ENCODE data around the gene SLC38A4. TPM values are rescaled to one million over a fixed set of nuclear protein-coding genes. Genes with fewer than 3 reads are reported as not detected.

The SLC38A4 gene
- total RNA-seq, 1 donor: 0.72 TPM

DNA sequence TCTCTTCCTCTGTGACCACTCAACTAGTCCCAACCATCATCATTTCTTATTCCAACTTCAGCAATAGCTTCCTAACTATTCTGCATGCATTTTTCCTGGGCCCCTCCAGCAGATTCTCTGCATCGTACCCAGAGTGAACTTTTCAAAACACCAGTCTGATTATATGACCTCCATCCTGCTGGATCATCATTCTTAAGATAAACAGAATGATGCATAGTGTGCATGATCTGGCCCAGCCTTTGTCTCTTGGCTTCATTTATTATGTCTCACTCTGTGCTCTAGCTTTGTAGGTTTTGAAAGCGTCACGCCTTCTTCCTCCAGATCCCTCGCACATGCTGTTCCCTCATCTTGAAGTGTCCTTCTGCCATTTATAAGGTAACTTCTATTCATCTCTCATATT lies 46.3 kb upstream of the SLC38A4 start:
- Histone ChIP-seq H3K36me3 (ENCODE audit: insufficient read depth, low read length) (no peaks in the 10 kb centered on the region), H3K9me3 (ENCODE audit: low read depth, low read length) (peaks cover 2% of the 10 kb centered on the region), H3K27ac (ENCODE audit: low read depth, low read length) (no peak overlapping the region), H3K4me1 (ENCODE audit: insufficient read depth, low read length) (no peaks in the 10 kb centered on the region), H3K4me2 (ENCODE audit: insufficient read depth, low read length) (no peak overlapping the region), H2AFZ (ENCODE audit: low read length) (no peak overlapping the region), H4K20me1 (ENCODE audit: insufficient read depth, low read length) (no peaks in the 10 kb centered on the region), H3K27me3 (ENCODE audit: insufficient read depth, low read length) (no peaks in the 10 kb centered on the region), H3K4me3 (ENCODE audit: insufficient read depth, low read length) (no peak overlapping the region), H3K79me2 (ENCODE audit: insufficient read depth, low read length) (no peaks in the 10 kb centered on the region)
- no peak for TF ChIP-seq CTCF (IDR thresholded peaks at IDR 0.05; ENCODE audit: extremely low read depth, low read depth, low read length)
- no peak for DNase-seq (ENCODE audit: insufficient read length, low spot score, missing footprints)

GRCh38 chr12:46865311-46865710 lies 39.5 kb upstream of the SLC38A4 start:
- no peak for DNase-seq (ENCODE audit: insufficient read length, low spot score, missing footprints)
- H3K79me2 ChIP-seq (ENCODE audit: insufficient read depth, low read length): no peaks in the 10 kb centered on the region
- H3K4me1 ChIP-seq (ENCODE audit: insufficient read depth, low read length): no peaks in the 10 kb centered on the region
- no peaks in the 10 kb centered on the region for H3K36me3 ChIP-seq (ENCODE audit: insufficient read depth, low read length)
- no peak overlapping the region for H3K27ac ChIP-seq (ENCODE audit: low read depth, low read length)
- H4K20me1 ChIP-seq (ENCODE audit: insufficient read depth, low read length): no peaks in the 10 kb centered on the region
- no peak overlapping the region for H3K4me3 ChIP-seq (ENCODE audit: insufficient read depth, low read length)
- TF ChIP-seq CTCF (IDR thresholded peaks at IDR 0.05; ENCODE audit: extremely low read depth, low read depth, low read length): no peak
- no peaks in the 10 kb centered on the region for H3K27me3 ChIP-seq (ENCODE audit: insufficient read depth, low read length)
- no peak overlapping the region for H2AFZ ChIP-seq (ENCODE audit: low read length)
- H3K9me3 ChIP-seq (ENCODE audit: low read depth, low read length): peaks cover 8% of the 10 kb centered on the region
- H3K4me2 ChIP-seq (ENCODE audit: insufficient read depth, low read length): no peak overlapping the region

DNA sequence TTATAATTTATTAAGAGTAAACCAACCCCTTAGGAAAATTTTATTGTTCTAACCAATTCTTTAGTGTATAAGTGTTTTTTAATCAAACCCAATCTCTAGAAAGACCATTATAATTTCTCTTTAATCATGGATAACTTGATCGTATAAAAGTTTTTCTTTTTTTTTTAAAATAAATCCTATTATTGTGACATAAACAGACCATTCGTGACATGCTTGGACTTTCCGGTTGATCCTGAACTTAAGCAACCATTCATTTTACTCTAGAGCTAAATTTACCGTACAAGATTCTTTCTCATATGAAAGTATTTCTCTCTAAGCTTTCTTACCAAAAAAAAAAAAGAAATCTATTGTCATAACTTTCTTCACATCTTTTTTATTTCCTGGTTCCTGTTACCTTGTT lies 32.6 kb upstream of the SLC38A4 start:
- DNase-seq (ENCODE audit: insufficient read length, low spot score, missing footprints): no peak

DNA sequence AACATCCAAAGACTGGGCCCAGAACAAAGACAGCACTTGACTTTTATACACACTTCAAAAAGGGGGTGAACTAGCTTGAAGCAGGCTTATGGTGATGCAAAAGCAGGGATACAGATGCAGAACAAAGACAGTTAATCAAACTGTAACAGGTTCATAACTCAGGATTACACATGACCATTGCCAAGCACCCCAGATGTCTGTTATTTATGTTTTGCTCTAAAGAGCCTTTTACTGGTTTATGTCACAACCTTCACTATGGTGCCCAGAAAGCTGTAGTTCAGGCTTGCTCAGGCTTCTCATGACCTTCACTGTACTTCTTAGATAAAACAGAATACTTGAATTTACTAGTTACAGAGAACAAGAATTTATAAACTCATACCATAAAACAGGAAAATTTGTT lies 31.7 kb upstream of the SLC38A4 start:
- H3K4me2 ChIP-seq (ENCODE audit: insufficient read depth, low read length): no peak overlapping the region
- no peak for DNase-seq (ENCODE audit: insufficient read length, low spot score, missing footprints)
- TF ChIP-seq CTCF (IDR thresholded peaks at IDR 0.05; ENCODE audit: extremely low read depth, low read depth, low read length): no peak

More for the DNA sequence above, 32.6 kb upstream of the SLC38A4 start:
- H3K27ac ChIP-seq (ENCODE audit: low read depth, low read length): no peak overlapping the region
- TF ChIP-seq CTCF (IDR thresholded peaks at IDR 0.05; ENCODE audit: extremely low read depth, low read depth, low read length): no peak
- H4K20me1 ChIP-seq (ENCODE audit: insufficient read depth, low read length): no peaks in the 10 kb centered on the region
- no peak overlapping the region for H3K4me2 ChIP-seq (ENCODE audit: insufficient read depth, low read length)
- H3K4me3 ChIP-seq (ENCODE audit: insufficient read depth, low read length): no peak overlapping the region
- no peaks in the 10 kb centered on the region for H3K36me3 ChIP-seq (ENCODE audit: insufficient read depth, low read length)
- H3K9me3 ChIP-seq (ENCODE audit: low read depth, low read length): no peaks in the 10 kb centered on the region
- H3K79me2 ChIP-seq (ENCODE audit: insufficient read depth, low read length): no peaks in the 10 kb centered on the region
- H3K27me3 ChIP-seq (ENCODE audit: insufficient read depth, low read length): no peaks in the 10 kb centered on the region
- H2AFZ ChIP-seq (ENCODE audit: low read length): no peak overlapping the region
- no peaks in the 10 kb centered on the region for H3K4me1 ChIP-seq (ENCODE audit: insufficient read depth, low read length)

More for the DNA sequence above, 31.7 kb upstream of the SLC38A4 start:
- Histone ChIP-seq H3K9me3 (ENCODE audit: low read depth, low read length) (no peaks in the 10 kb centered on the region), H3K36me3 (ENCODE audit: insufficient read depth, low read length) (no peaks in the 10 kb centered on the region), H4K20me1 (ENCODE audit: insufficient read depth, low read length) (no peaks in the 10 kb centered on the region), H3K27ac (ENCODE audit: low read depth, low read length) (no peak overlapping the region), H3K4me1 (ENCODE audit: insufficient read depth, low read length) (no peaks in the 10 kb centered on the region), H3K27me3 (ENCODE audit: insufficient read depth, low read length) (no peaks in the 10 kb centered on the region), H2AFZ (ENCODE audit: low read length) (no peak overlapping the region), H3K4me3 (ENCODE audit: insufficient read depth, low read length) (no peak overlapping the region), H3K79me2 (ENCODE audit: insufficient read depth, low read length) (no peaks in the 10 kb centered on the region)
